Small intestine (tissue), 7 donors: ENCODE measurements around the gene GIGYF1. TPM values are rescaled to one million over a fixed set of nuclear protein-coding genes. Genes with fewer than 3 reads are reported as not detected.

Source experiments
- DNase-seq, 2 donors: peaks; one replicate each; pipeline versions ENCODE4 v3.0.0 to v3.0.0-alpha.2; 2013
- FAIRE-seq: peaks from 2 replicates; lab custom pipeline; 2012; peaks lifted over from hg19 to GRCh38; lab: Jason Lieb, UNC
- H3K27ac ChIP-seq, 3 donors: one replicate each; pipeline ENCODE4 v1.5.1; 2013; ENCODE audit warnings: low read length in 2 of 3, mild to moderate bottlenecking in 2 of 3, control low read depth in 1 of 3, inconsistent platforms in 1 of 3, low read depth in 1 of 3, moderate library complexity in 1 of 3
- H3K27me3 ChIP-seq, 3 donors: one replicate each; pipeline ENCODE4 v1.6.1; 2013; ENCODE audit warnings: low read length in 3 of 3, inconsistent platforms in 1 of 3; ENCODE audit not compliant: control insufficient read depth in 3 of 3, insufficient read depth in 3 of 3
- H3K36me3 ChIP-seq, 3 donors: one replicate each; pipeline ENCODE4 v1.6.1; 2013; ENCODE audit warnings: low read length in 3 of 3, inconsistent platforms in 1 of 3, low read depth in 1 of 3, mild to moderate bottlenecking in 1 of 3, moderate library complexity in 1 of 3; ENCODE audit not compliant: control insufficient read depth in 3 of 3, insufficient read depth in 2 of 3
- H3K4me1 ChIP-seq, 3 donors: one replicate each; pipeline ENCODE4 v1.6.1; 2013; ENCODE audit warnings: low read length in 2 of 3, inconsistent platforms in 1 of 3, low read depth in 1 of 3, mild to moderate bottlenecking in 1 of 3, moderate library complexity in 1 of 3; ENCODE audit not compliant: control insufficient read depth in 3 of 3, insufficient read depth in 2 of 3
- H3K4me3 ChIP-seq, 3 donors: one replicate each; pipeline ENCODE4 v1.5.1; 2013; ENCODE audit warnings: low read length in 3 of 3, control low read depth in 1 of 3, inconsistent platforms in 1 of 3, low read depth in 1 of 3, mild to moderate bottlenecking in 1 of 3, moderate library complexity in 1 of 3
- H3K9me3 ChIP-seq, 2 donors: one replicate each; pipeline ENCODE4 v1.6.1; 2013; ENCODE audit warnings: low read depth in 1 of 2, low read length in 1 of 2; ENCODE audit not compliant: control insufficient read depth in 2 of 2, insufficient read depth in 1 of 2
- WGBS, 3 donors: extraction: QIAGEN DNeasy Blood & Tissue Kit; methylation state at CpG; one replicate each; pipeline ENCODE4 v1.1.7; 2013; 5-methylcytosine and 5-hydroxymethylcytosine counted together
- polyA plus RNA-seq, 4 donors: library from polyadenylated mRNA; stranded (reverse) in 3 of 4; unstranded in 1 of 4; fragments of 200-250 nt in 3 of 4; fragments of 120-200 nt in 1 of 4; gene quantifications; one replicate each; pipeline versions ENCODE4 v1.2.1 to v1.2.3, GENCODE V29; 2013
- donor health status: healthy with polysubstance abuse.
- donor health status: control.
- donor health status: control.
- donor health status: Bipolar disorder and iron deficiency.
- donor health status: healthy.

Gene GIGYF1
- polyA plus RNA-seq, 4 donors = 15.7 to 49.1 (median 17.9) TPM

GRCh38 chr7:100691676-100692577 is 2.1 kb downstream of the GIGYF1 start:
- no peak overlapping the region for H3K27ac ChIP-seq
- no peaks in the 10 kb centered on the region for H3K9me3 ChIP-seq
- WGBS, 3 donors = 31 to 40% (median 39%) methylated on average over 28 of the region's 28 CpGs
- no peak for FAIRE-seq
- peaks cover 0 to 52% (median 5%) of the 10 kb centered on the region in 3 donors for H3K36me3 ChIP-seq
- peak overlapping the region in 1 of 3 donors; percentile 22 for H3K4me3 ChIP-seq
- peak; percentile 74 to 89 for DNase-seq
- H3K4me1 ChIP-seq = peaks cover 0 to 24% (median 0%) of the 10 kb centered on the region in 3 donors
- H3K27me3 ChIP-seq = peaks cover 0 to 8% (median 0%) of the 10 kb centered on the region in 3 donors

- Histone ChIP-seq H3K27ac (no peak overlapping the region), H3K4me1 (peaks cover 0 to 19% (median 0%) of the 10 kb centered on the region in 3 donors), H3K27me3 (no peaks in the 10 kb centered on the region), H3K4me3 (no peak overlapping the region), H3K36me3 (peaks cover 9 to 77% (median 11%) of the 10 kb centered on the region in 3 donors), H3K9me3 (no peaks in the 10 kb centered on the region)
- DNase-seq (no peak), FAIRE-seq (no peak)
- 83 to 88% (median 87%) methylated on average over 17 to 18 of the region's 18 CpGs for WGBS, 3 donors
Observed at GRCh38 chr7:100689230-100690135, 4.6 kb downstream of the GIGYF1 start.

GRCh38 chr7:100688326-100688860 is 5.7 kb downstream of the GIGYF1 start:
- DNase-seq (no peak), FAIRE-seq (no peak)
- 81 to 90% (median 82%) methylated on average over 16 of the region's 16 CpGs for WGBS, 3 donors
- H3K4me1 ChIP-seq = peaks cover 0 to 18% (median 0%) of the 10 kb centered on the region in 3 donors
- peaks cover 14 to 88% (median 16%) of the 10 kb centered on the region in 3 donors for H3K36me3 ChIP-seq
- H3K9me3 ChIP-seq = no peaks in the 10 kb centered on the region
- no peak overlapping the region for H3K4me3 ChIP-seq
- H3K27me3 ChIP-seq = no peaks in the 10 kb centered on the region
- H3K27ac ChIP-seq = no peak overlapping the region

DNA sequence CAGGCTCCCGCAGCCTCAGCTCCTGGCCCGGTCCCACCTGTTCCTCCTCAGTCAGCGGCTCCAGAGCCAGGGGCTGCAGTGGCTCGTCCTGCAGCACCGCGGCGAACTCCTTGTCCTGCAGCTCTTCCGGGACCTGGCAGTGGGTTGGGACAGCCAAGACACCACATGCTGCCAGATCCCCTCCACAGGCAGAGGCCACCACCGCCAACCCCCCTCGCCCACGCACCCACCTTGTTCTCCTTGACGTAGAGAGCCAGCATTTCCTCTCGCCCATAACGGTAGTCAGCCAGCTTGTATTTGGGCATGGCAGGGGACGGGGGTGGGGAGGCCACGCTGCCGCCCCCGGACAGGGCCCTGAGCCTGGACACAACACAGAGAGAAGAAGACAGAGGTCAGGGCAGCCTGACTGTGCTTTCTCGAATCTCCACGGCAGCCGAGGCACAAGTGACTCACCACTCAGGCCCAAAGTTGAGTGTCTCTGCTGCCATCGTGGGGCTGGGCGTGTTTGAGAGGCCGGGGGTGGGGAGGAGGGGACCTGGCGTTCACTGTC is 6.2 kb downstream of the GIGYF1 start:
- H3K4me3 ChIP-seq = no peak overlapping the region
- H3K36me3 ChIP-seq = peaks cover 19 to 93% (median 19%) of the 10 kb centered on the region in 3 donors
- DNase-seq (no peak), FAIRE-seq (no peak)
- peaks cover 0 to 16% (median 0%) of the 10 kb centered on the region in 3 donors for H3K4me1 ChIP-seq
- no peaks in the 10 kb centered on the region for H3K9me3 ChIP-seq
- 82 to 86% (median 82%) methylated on average over 25 of the region's 25 CpGs for WGBS, 3 donors
- no peaks in the 10 kb centered on the region for H3K27me3 ChIP-seq
- H3K27ac ChIP-seq = no peak overlapping the region

DNA sequence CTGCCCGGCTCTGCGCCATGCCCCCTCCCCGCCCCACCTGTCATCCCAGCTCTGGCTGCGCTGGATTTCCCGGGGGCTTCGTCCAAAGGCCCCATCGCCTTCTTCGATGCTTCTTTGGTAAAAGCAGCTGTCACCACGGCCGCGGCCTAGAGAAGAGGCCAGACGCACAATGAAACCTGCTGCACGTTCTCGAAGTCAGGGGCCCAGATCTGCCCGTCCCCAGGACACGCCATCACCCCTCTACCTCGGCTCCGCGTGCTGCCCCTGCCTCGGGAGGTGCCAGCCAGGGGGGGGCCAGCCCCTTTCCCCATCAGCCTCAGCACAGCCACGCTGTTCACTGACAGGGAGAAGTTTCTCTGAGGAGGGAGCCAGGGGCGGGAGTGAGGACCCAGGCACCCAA is 6.8 kb downstream of the GIGYF1 start:
- DNase-seq (no peak), FAIRE-seq (no peak)
- 91 to 96% (median 93%) methylated on average over 18 to 22 of the region's 22 CpGs for WGBS, 3 donors
- Histone ChIP-seq H3K27ac (no peak overlapping the region), H3K36me3 (peaks cover 19 to 94% (median 20%) of the 10 kb centered on the region in 3 donors), H3K4me1 (peaks cover 0 to 11% (median 0%) of the 10 kb centered on the region in 3 donors), H3K27me3 (no peaks in the 10 kb centered on the region), H3K4me3 (no peak overlapping the region), H3K9me3 (no peaks in the 10 kb centered on the region)

DNA sequence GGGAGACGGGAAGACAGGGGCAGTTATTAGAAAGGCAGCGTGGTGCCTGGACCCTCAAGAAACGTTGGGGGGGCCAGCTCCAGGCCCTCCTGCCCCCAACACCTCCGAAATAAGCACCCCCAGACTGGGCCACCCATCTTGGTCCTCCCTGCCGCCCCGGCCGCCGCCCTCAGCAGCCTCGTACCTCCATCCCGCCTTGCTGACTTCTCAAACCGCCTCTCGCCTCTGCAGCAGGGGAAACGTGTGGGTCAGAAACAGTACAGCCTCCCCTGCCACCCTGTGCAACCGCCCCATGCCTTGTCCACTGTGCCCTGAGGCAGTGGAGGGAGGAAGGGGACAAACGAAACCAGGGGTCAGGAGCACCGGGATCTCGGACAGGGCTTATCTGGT is 7.2 kb downstream of the GIGYF1 start:
- Histone ChIP-seq H3K4me1 (peaks cover 0 to 6% (median 0%) of the 10 kb centered on the region in 3 donors), H3K27me3 (no peaks in the 10 kb centered on the region), H3K4me3 (no peak overlapping the region), H3K9me3 (no peaks in the 10 kb centered on the region), H3K36me3 (peaks cover 19 to 94% (median 22%) of the 10 kb centered on the region in 3 donors), H3K27ac (no peak overlapping the region)
- DNase-seq (no peak), FAIRE-seq (no peak)
- 91 to 93% (median 92%) methylated on average over 13 to 17 of the region's 17 CpGs for WGBS, 3 donors

- Histone ChIP-seq H3K36me3 (peaks cover 19 to 97% (median 23%) of the 10 kb centered on the region in 3 donors), H3K9me3 (no peaks in the 10 kb centered on the region), H3K27me3 (no peaks in the 10 kb centered on the region), H3K4me3 (no peak overlapping the region), H3K27ac (no peak overlapping the region), H3K4me1 (peaks cover 0 to 2% (median 0%) of the 10 kb centered on the region in 3 donors)
- FAIRE-seq = no peak
- no peak for DNase-seq
- WGBS, 3 donors = 83 to 89% (median 84%) methylated on average over 32 to 33 of the region's 33 CpGs
Observed at GRCh38 chr7:100686201-100686821, 7.7 kb downstream of the GIGYF1 start.
